Glomerular endothelial cell (primary cell): ENCODE data around the gene GPD2. TPM values are rescaled to one million over a fixed set of nuclear protein-coding genes. Genes with fewer than 3 reads are reported as not detected.
"Not testable (repeated sequence)": the region's sequence is repeated elsewhere in the genome, so short reads cannot be mapped to it uniquely, and the experiment has no call there.

Experiments used
- DNase-seq: peaks from one replicate; pipeline ENCODE4 v3.0.0-alpha.2; 2011; ENCODE audit warnings: low read depth, low spot score; ENCODE audit errors: extremely low read depth
- total RNA-seq: library from RNA; depleted of rRNA; stranded (reverse); fragments of >200 nt; gene quantifications from 2 replicates; pipeline ENCODE4 v1.2.3, GENCODE V29; 2015

The GPD2 gene
- total RNA-seq, 1 donor from 2014 or later: 19.7 TPM

GRCh38 chr2:156473445-156473844, 37.3 kb downstream of the GPD2 start:
- no peak for DNase-seq

- DNase-seq: no peak
Measured at GRCh38 chr2:156474401-156474800, 38.2 kb downstream of the GPD2 start.

DNA sequence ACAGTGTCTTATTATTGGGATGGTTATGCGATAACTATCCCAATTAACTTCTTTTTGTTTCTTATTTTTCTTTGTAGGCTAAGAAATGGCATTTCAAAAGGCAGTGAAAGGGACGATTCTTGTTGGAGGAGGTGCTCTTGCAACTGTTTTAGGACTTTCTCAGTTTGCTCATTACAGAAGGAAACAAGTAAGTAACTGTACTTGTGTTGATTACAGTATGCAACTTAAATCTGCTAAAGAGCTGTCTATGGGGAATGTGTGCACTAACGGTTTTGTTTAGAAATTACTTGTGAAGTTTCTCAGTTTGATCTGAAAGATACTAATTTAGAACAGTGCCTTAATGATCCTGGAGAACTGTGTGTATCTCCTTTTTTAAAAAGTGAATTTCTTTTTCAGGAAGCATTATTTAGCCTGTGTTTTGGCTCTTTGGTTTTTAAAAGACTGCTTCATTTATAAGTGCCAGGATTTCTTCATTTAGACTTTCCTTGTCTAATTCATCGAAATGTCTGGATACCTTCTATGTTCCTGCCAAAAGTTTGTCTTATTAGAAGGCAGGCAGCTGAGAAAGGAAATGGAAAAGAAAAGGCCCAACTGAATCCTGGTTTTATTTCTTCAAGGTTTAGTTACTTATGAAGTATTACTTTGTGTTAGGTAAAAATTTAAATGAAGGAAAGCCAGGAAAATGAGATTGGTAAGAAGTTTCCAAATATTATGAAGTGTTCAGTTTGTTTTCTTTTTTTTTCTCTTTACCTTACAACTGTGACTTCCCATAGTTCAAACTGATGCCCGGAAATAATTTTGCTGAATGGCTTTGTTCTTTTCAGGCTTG, 40.1 kb downstream of the GPD2 start:
- no peak for DNase-seq

GRCh38 chr2:156476850-156477206, 40.6 kb downstream of the GPD2 start:
- no peak for DNase-seq

GRCh38 chr2:156480376-156480775, 44.2 kb downstream of the GPD2 start:
- DNase-seq: no peak

- DNase-seq: no peak
Measured at GRCh38 chr2:156481312-156481711, 45.1 kb downstream of the GPD2 start.

DNA sequence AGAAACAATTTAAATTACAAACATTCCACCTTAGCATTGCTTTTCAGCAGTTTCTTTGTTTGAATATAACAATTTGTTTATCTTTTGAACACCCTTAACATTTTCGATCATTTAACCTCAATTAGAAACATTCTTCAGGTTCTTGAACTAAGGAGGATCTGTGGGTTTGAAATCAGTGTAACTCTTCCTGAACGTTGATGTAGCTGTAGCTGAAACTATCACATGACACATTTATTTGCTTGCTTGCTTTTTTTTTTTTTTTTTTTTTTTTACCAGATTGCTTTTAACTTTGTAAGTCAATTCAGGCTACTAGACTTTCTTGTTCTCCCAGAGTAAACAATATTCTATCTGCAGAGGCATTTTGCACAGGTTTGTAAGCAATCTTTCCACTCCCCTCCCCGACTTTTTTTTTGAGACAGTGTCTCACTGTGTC, 47.6 kb downstream of the GPD2 start:
- DNase-seq: no peak

GRCh38 chr2:156486147-156486546, 50.0 kb downstream of the GPD2 start:
- no peak for DNase-seq

DNA sequence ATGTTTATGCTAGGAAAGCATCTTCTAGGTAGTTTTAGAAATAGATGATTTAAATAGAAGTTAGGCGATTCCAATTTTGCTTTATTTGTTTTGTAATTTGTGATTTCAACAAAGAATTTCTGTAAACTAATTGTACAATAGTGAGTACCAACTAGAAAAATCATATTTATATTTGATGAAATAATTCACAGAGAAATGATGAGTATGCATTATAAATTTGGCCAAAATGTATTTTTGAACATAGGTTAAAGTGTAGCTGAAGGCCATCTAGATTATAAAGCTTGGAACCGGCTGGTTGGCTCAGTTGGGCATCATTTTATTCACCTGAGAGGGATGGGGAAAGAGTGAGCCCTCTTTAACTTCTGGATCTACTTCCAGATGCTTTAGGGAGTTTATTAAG, 50.4 kb downstream of the GPD2 start:
- no peak for DNase-seq

GRCh38 chr2:156489195-156489594, 53.0 kb downstream of the GPD2 start:
- DNase-seq: no peak

- no peak for DNase-seq
Measured at GRCh38 chr2:156489750-156490465, 53.7 kb downstream of the GPD2 start.

DNA sequence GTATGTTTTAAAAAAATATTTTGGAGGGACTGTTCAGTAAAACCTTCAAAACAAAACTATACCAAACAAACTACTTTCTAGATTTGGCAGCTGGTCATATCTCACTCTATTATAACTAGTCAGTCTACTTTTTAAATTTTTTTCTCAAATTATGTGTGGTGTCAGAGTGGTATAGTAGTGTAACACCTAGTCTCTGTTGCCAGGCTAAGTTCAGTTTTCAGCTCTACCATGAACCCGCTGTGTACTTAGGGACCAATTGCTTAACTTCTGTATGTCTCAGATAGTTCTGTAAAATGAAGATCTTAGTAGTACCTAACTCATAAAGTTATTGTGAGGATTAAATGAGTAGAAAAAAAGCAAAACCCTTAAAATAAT, 54.3 kb downstream of the GPD2 start:
- DNase-seq: no peak

GRCh38 chr2:156491176-156491575, 55.0 kb downstream of the GPD2 start:
- no peak for DNase-seq

GRCh38 chr2:156492979-156493378, 56.8 kb downstream of the GPD2 start:
- no peak for DNase-seq

- not testable (repeated sequence) for DNase-seq
Measured at GRCh38 chr2:156495998-156496397, 59.8 kb downstream of the GPD2 start.

DNA sequence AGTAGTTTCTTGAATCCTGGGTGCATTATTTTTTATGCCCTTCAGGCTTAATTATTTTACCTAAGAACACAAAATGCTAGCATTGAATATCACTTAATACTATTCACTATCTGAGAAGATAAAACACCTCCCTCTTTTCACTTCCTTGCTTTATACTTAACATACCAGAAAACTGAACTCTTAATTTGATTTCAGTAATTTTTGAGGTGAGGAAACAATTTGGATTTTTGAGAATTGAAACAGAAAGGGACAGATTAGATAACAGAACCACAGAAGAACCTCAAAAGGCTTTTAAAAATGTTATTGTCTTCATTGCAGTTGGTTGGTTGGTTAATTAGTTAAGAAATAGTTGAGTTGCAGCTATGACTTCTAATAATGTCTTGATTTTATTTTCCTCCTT, 69.5 kb downstream of the GPD2 start:
- DNase-seq: no peak

DNA sequence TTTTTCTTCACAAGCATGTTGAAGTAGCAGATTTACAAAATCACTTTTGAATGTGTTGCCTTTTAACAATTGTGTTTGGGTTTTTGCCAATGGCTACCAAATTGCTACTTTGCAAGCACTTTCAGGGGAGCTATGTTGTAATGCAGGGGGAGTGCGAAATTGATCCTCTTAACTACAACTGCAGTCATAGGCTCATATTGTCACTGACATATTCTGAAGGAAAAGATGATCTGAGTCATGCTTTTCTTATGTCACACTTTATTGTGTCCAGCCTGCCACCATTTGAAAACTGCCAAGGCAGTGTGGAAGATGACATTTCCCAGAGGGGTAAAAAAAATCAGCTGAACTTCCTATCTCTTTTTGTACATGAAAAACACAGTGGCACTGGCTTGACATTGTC, 74.9 kb downstream of the GPD2 start:
- DNase-seq: no peak

DNA sequence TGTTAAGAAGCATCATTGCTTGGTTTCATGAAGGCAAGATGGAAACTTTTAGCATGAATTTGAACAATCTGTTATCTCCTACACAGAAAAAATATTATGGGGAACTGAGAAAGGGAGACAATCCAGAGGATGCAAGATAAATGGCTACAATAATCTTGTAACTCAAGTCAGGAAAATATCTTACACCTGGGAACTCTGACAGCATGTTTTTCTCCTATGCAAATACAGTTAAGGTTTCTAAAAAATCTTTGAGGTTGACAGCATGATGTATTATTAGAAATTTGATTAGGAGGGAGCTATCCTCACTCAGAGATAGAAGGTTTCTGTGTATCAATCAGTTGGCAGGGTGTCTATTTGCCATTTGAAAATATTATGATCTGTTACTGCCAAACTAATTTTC, 75.6 kb downstream of the GPD2 start:
- DNase-seq: no peak

- no peak for DNase-seq
Measured at GRCh38 chr2:156512451-156512850, 76.3 kb downstream of the GPD2 start.

DNA sequence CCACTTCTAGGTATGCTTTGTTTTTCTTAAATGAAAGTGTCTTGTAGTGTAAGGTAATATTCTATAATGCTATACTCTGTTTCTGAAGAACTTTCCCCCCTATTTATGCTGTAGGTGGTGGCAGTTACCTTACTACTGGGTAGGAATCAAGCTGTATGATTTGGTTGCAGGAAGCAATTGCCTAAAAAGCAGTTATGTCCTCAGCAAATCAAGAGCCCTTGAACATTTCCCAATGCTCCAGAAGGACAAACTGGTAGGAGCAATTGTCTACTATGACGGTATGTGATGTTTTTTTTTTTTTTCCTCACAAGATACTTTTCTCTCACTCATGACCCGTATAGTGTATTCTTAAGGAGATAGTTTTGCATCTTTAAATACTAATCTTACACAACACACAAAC, 77.0 kb downstream of the GPD2 start:
- no peak for DNase-seq

- DNase-seq: no peak
Measured at GRCh38 chr2:156517419-156517818, 81.2 kb downstream of the GPD2 start.

DNA sequence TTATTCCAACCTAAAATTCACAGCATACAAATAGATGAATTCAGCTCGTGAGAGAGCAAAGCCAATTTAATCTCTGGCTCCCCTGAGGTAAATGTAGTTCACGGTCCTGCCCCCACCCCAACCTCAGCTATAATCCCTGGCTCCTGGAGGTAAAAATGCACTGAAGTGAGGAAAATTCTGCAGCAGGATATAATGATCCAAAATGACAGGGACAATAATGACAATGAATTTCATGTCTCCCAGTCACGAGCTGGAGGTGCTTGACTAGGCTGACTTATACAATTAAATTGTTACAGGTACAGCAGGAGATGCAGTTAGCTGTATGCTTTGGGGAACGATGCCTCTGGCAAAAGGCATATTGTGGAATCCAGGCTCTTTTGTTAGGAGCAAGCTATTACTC, 82.0 kb downstream of the GPD2 start:
- DNase-seq: no peak
